GM21576 (cell line): Measurements from ENCODE around the gene BEND6.
"Not testable (repeated sequence)": the region's sequence is repeated elsewhere in the genome, so short reads cannot be mapped to it uniquely, and the experiment has no call there.

Experiments
- ATAC-seq: cut with Tn5 transposase; IDR thresholded peaks from one replicate; pipeline ENCODE4 v1.9.1; 2021; ENCODE audit warnings: mild to moderate bottlenecking, moderate library complexity; ENCODE audit not compliant: unreplicated experiment

Gene BEND6

GRCh38 chr6:56977192-56977591 is 22.3 kb downstream of the BEND6 start:
- no peak for ATAC-seq

- no peak for ATAC-seq
Observed at GRCh38 chr6:56978530-56978929, 23.6 kb downstream of the BEND6 start.

GRCh38 chr6:56984361-56984760 is 29.5 kb downstream of the BEND6 start:
- ATAC-seq, result no peak

- no peak for ATAC-seq
Observed at GRCh38 chr6:56984884-56985283, 30.0 kb downstream of the BEND6 start.

GRCh38 chr6:56986611-56987010 is 31.7 kb downstream of the BEND6 start:
- ATAC-seq, result no peak

GRCh38 chr6:56988145-56988544 is 33.2 kb downstream of the BEND6 start:
- no peak for ATAC-seq

- ATAC-seq, result no peak
Observed at GRCh38 chr6:56992036-56992435, 37.1 kb downstream of the BEND6 start.

GRCh38 chr6:56992703-56993102 is 37.8 kb downstream of the BEND6 start:
- no peak for ATAC-seq

GRCh38 chr6:56995347-56995902 is 40.5 kb downstream of the BEND6 start:
- ATAC-seq, result no peak

- ATAC-seq, result no peak
Observed at GRCh38 chr6:56996401-56996800, 41.5 kb downstream of the BEND6 start.

GRCh38 chr6:56999049-56999448 is 44.1 kb downstream of the BEND6 start:
- ATAC-seq, result no peak

- ATAC-seq, result not testable (repeated sequence)
Observed at GRCh38 chr6:56999748-57000147, 44.8 kb downstream of the BEND6 start.

GRCh38 chr6:57002197-57002596 is 47.3 kb downstream of the BEND6 start:
- ATAC-seq, result no peak

- no peak for ATAC-seq
Observed at GRCh38 chr6:57004292-57004691, 49.4 kb downstream of the BEND6 start.

GRCh38 chr6:57006101-57006500 is 51.2 kb downstream of the BEND6 start:
- ATAC-seq, result no peak

- not testable (repeated sequence) for ATAC-seq
Observed at GRCh38 chr6:57008069-57008468, 53.2 kb downstream of the BEND6 start.

- ATAC-seq, result no peak
Observed at GRCh38 chr6:57013521-57013926, 58.6 kb downstream of the BEND6 start.

- no peak for ATAC-seq
Observed at GRCh38 chr6:57017069-57017468, 62.2 kb downstream of the BEND6 start.

- ATAC-seq, result no peak
Observed at GRCh38 chr6:57017841-57018240, 62.9 kb downstream of the BEND6 start.

- ATAC-seq, result no peak
Observed at GRCh38 chr6:57019434-57019833, 64.5 kb downstream of the BEND6 start.

- peak; percentile 85 for ATAC-seq
Observed at GRCh38 chr6:57021086-57021720, 66.3 kb downstream of the BEND6 start.

GRCh38 chr6:57024321-57024720 is 69.4 kb downstream of the BEND6 start:
- ATAC-seq, result no peak

GRCh38 chr6:57024775-57025174 is 69.9 kb downstream of the BEND6 start:
- ATAC-seq, result no peak
